Fibroblast of mammary gland (primary cell): ENCODE data around the gene PRPF8.
"Not testable (repeated sequence)": the region's sequence is repeated elsewhere in the genome, so short reads cannot be mapped to it uniquely, and the experiment has no call there.

Experiments
- DNase-seq: peaks from one replicate; pipeline ENCODE4 v3.0.0-alpha.2; 2010; ENCODE audit warnings: low read depth
- H3K4me3 ChIP-seq: 2 replicates; pipeline ENCODE4 v1.5.1; 2011; ENCODE audit warnings: low read depth, mild to moderate bottlenecking, low read length, moderate library complexity; ENCODE audit not compliant: control insufficient read depth
- CTCF ChIP-seq: conservative IDR thresholded peaks from 2 replicates; pipeline ENCODE4 v1.5.1; 2011; ENCODE audit warnings: low read depth, low read length, inconsistent platforms; ENCODE audit not compliant: control insufficient read depth, insufficient read depth

The PRPF8 gene

GRCh38 chr17:1711804-1712203, 27.1 kb upstream of the PRPF8 start:
- no peak overlapping the region for H3K4me3 ChIP-seq
- DNase-seq: no peak
- no peak for TF ChIP-seq CTCF

GRCh38 chr17:1710807-1711553, 26.3 kb upstream of the PRPF8 start:
- no peak for TF ChIP-seq CTCF
- DNase-seq: no peak
- peak overlapping the region; percentile 53 for H3K4me3 ChIP-seq

- DNase-seq: peak; percentile 51
- TF ChIP-seq CTCF: no peak
- H3K4me3 ChIP-seq: peak within 1 kb of the TSS; percentile 53
These were observed 25.5 kb upstream of the PRPF8 start, which contains the start of gene TLCD2 for GRCh38 chr17:1709971-1710806. Gene TLCD2, minus strand, starts transcription at chr17:1710377. Its CDS starts 135 bp downstream, at chr17:1710242.

- no peak for DNase-seq
- H3K4me3 ChIP-seq: peak overlapping the region; percentile 53
- no peak for TF ChIP-seq CTCF
These were observed 24.8 kb upstream of the PRPF8 start for GRCh38 chr17:1709403-1709951.

- DNase-seq, H3K4me3 ChIP-seq: not testable (repeated sequence)
These were observed 24.2 kb upstream of the PRPF8 start for GRCh38 chr17:1708791-1709346.

GRCh38 chr17:1707107-1707506, 22.4 kb upstream of the PRPF8 start:
- DNase-seq: no peak
- no peak overlapping the region for H3K4me3 ChIP-seq
- no peak for TF ChIP-seq CTCF
